Brain microvascular endothelial cell (primary cell): Measurements from ENCODE around the gene TRAM2.

ENCODE experiments used
- DNase-seq: peaks from one replicate; pipeline ENCODE4 v3.0.0-alpha.2; 2020
- H3K27ac ChIP-seq: fragments of 250-450 bp; sonication (Bioruptor Pico); 2 replicates; pipeline ENCODE4 v1.5.1; 2020; ENCODE audit warnings: mild to moderate bottlenecking, moderate library complexity
- H3K27me3 ChIP-seq: fragments of 250-450 bp; sonication (Bioruptor Pico); replicated peaks from 2 replicates; pipeline ENCODE4 v1.5.1; 2020; ENCODE audit warnings: mild to moderate bottlenecking
- H3K36me3 ChIP-seq: fragments of 250-450 bp; sonication (Bioruptor Pico); replicated peaks from 2 replicates; pipeline ENCODE4 v1.5.1; 2020; ENCODE audit warnings: mild to moderate bottlenecking
- H3K4me3 ChIP-seq: 2 replicates; pipeline ENCODE4 v1.5.1; 2011; ENCODE audit warnings: low read depth, mild to moderate bottlenecking, control low read depth, low read length, moderate library complexity
- CTCF ChIP-seq: IDR thresholded peaks from 2 replicates; pipeline ENCODE4 v1.5.1; 2011; ENCODE audit warnings: low read depth, mild to moderate bottlenecking, moderate library complexity, low read length, control low read depth, inconsistent platforms; ENCODE audit errors: missing control alignments
- in situ Hi-C: cut with HindIII; loops from 2 replicates; pipeline ENCODE4 v1.10.0; 2017; ENCODE audit warnings: low sequenced_read_pairs, low pct_ligation_motif_present

Gene TRAM2

GRCh38 chr6:52511572-52512151 is 65.2 kb downstream of the TRAM2 start:
- no peak overlapping the region for H3K4me3 ChIP-seq
- in situ Hi-C loops = no loop called here
- TF ChIP-seq CTCF = no peak
- H3K27ac ChIP-seq = peak overlapping the region; percentile 96
- peaks cover 92% of the 10 kb centered on the region for H3K36me3 ChIP-seq
- no peaks in the 10 kb centered on the region for H3K27me3 ChIP-seq
- DNase-seq = peak; percentile 53

GRCh38 chr6:52511163-52511562 is 65.7 kb downstream of the TRAM2 start:
- DNase-seq = no peak
- Histone ChIP-seq H3K4me3 (no peak overlapping the region), H3K36me3 (peaks cover 92% of the 10 kb centered on the region), H3K27ac (peak overlapping the region; percentile 96), H3K27me3 (no peaks in the 10 kb centered on the region)
- in situ Hi-C loops = no loop called here
- TF ChIP-seq CTCF = no peak

- H3K27ac ChIP-seq = peak overlapping the region; percentile 96
- peaks cover 92% of the 10 kb centered on the region for H3K36me3 ChIP-seq
- DNase-seq = no peak
- in situ Hi-C loops = no loop called here
- no peaks in the 10 kb centered on the region for H3K27me3 ChIP-seq
- no peak overlapping the region for H3K4me3 ChIP-seq
- no peak for TF ChIP-seq CTCF
Observed at GRCh38 chr6:52510213-52510562, 66.7 kb downstream of the TRAM2 start.

GRCh38 chr6:52509281-52510212 is 67.3 kb downstream of the TRAM2 start:
- H3K27ac ChIP-seq = peak overlapping the region; percentile 96

GRCh38 chr6:52508261-52508739 is 68.6 kb downstream of the TRAM2 start:
- TF ChIP-seq CTCF = no peak
- H3K36me3 ChIP-seq = peaks cover 91% of the 10 kb centered on the region

More at GRCh38 chr6:52509281-52510212, 67.3 kb downstream of the TRAM2 start:
- Histone ChIP-seq H3K27me3 (no peaks in the 10 kb centered on the region), H3K4me3 (no peak overlapping the region), H3K36me3 (peaks cover 92% of the 10 kb centered on the region)
- no peak for TF ChIP-seq CTCF
- DNase-seq = peak; percentile 68
- in situ Hi-C loops = no loop called here

More at GRCh38 chr6:52508261-52508739, 68.6 kb downstream of the TRAM2 start:
- in situ Hi-C loops = no loop called here
- DNase-seq = no peak
- no peaks in the 10 kb centered on the region for H3K27me3 ChIP-seq
- H3K4me3 ChIP-seq = no peak overlapping the region
- peak overlapping the region; percentile 25 for H3K27ac ChIP-seq
